ENCODE data around the gene UBR3.
A peak's percentile ranks its signal among the peaks of the same experiment; 100 is the strongest.
"Not testable (repeated sequence)": the region's sequence is repeated elsewhere in the genome, so short reads cannot be mapped to it uniquely, and the experiment has no call there.

The UBR3 gene

DNA sequence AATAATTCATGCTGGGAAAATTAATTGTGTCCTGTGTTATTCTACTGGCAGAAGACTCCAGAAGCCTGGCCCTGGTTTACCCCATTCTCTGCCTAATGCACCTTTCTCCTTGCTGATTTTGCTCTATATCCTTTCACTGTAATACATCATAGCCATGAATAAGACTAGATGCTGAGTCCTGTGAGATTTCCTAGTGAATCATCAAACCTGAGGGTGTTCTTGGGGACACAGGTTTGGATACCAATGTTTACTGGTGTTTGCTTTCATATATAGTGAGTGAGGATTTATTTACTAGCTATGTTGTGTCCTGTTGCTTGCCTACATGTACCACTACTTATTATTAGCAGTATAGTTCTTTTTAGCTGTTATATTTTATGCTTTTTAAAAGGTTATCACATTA is 9.0 kb upstream of the UBR3 start:
- TF ChIP-seq, protein P1, sequence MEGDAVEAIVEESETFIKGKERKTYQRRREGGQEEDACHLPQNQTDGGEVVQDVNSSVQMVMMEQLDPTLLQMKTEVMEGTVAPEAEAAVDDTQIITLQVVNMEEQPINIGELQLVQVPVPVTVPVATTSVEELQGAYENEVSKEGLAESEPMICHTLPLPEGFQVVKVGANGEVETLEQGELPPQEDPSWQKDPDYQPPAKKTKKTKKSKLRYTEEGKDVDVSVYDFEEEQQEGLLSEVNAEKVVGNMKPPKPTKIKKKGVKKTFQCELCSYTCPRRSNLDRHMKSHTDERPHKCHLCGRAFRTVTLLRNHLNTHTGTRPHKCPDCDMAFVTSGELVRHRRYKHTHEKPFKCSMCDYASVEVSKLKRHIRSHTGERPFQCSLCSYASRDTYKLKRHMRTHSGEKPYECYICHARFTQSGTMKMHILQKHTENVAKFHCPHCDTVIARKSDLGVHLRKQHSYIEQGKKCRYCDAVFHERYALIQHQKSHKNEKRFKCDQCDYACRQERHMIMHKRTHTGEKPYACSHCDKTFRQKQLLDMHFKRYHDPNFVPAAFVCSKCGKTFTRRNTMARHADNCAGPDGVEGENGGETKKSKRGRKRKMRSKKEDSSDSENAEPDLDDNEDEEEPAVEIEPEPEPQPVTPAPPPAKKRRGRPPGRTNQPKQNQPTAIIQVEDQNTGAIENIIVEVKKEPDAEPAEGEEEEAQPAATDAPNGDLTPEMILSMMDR (conservative IDR thresholded peaks at IDR 0.05): no peak
- no peak overlapping the region for H3K27ac ChIP-seq

DNA sequence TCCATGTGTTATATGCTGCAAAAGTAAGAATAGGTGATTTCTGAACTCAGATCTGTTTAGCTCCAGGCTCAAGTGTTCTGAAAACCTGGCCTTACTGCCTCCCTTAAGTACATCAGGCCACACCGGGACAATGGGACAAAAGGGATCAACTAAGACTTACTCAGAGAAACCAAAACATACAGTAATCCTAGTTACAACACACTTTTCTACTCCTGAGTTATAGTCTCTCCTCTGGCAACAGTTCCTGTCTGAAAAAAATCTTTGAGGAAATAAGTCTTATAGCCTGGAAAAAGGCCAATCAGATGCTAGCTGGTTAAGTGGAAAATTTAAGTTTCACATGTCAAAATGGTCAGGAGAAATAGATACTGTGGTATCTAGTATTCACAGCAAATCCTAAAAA is 8.1 kb upstream of the UBR3 start:
- TF ChIP-seq, protein P1 (conservative IDR thresholded peaks at IDR 0.05): no peak
- no peak overlapping the region for H3K27ac ChIP-seq

DNA sequence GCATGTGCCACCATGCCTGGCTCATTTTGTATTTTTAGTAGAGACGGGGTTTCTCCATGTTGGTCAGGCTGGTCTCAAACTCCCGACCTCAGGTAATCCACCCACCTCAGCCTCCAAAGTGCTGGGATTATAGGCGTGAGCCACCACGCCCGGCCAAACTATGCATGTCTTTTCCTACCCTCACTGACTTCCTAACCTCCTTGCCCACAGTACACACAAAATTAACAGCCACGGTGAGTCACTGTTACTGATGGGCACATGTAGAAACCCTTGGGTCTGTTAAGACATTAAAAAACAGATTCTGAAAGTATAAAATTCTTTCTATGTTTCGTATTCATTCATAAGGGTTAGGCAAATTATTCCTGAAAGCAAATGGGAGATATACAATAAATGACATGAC is 7.2 kb upstream of the UBR3 start:
- H3K27ac ChIP-seq: not testable (repeated sequence)

DNA sequence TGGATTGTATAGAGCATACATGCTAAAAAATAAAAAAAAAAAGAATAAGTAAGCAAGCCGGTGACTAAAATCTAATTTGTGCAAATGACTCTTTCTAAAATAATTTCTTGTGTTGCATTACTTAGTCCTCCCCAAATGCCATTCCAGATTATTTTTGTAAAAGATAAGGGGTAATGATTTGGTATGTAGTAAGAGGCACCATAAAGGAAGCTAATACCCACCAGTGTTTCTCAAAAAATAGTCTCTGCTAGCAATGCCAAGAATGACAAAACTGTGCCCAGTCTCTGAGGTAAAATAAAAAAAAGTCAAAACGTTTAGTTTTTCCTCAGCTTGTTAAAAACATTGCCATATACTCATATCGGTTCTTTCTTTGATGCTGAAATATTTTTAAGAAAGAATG is 5.2 kb upstream of the UBR3 start:
- TF ChIP-seq, protein P1 (conservative IDR thresholded peaks at IDR 0.05): no peak

DNA sequence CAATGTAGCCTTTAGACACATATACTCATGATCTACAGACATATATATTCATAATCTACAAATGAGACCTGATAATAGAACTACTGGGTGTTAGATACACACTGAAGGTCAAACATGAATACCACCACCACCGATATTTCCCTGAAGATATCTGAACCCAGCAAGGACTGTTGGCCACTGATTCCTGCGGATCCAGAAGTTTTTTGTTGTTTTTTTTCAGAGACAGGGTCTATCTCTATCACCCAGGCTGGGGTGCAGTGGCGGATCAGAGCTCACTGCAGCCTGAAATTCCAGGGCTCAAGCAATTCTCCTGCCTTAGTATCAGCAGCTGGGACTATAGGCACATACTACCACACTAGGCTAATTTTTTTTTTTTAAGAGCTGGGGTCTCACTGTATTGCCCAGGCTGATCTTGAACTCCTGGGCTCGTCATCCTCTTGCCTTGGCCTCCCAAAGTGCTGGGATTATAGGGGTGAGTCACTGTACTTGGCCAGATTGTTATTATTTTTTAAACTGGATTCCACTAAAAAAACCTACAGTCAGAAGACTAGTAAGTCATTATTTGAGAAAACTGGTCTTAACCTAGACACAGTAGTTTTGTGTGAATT is 4.4 kb upstream of the UBR3 start:
- TF ChIP-seq, protein P1 (conservative IDR thresholded peaks at IDR 0.05): no peak
- peak overlapping the region; percentile 85 for H3K27ac ChIP-seq

More for the DNA sequence above, 5.2 kb upstream of the UBR3 start:
- no peak overlapping the region for H3K27ac ChIP-seq

DNA sequence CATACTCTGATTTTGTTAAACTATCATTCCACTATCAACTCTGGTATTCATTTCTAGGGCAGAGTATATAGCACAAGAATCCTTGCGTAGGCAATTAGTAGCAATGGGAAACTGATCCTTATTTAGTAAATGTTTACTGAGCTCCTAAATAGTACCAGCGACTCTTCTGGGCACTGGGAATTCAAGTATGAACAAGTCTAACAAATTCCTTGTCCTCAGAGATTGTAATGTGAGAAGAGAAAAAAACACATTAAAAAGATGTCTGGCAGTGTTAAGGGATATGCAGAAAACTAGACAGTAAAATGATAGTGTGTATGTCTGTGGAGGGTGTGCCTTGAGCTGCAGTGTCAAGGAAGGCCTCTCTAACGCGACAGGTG is 3.3 kb upstream of the UBR3 start:
- peak overlapping the region; percentile 85 for H3K27ac ChIP-seq
- TF ChIP-seq, protein P1 (conservative IDR thresholded peaks at IDR 0.05): no peak

DNA sequence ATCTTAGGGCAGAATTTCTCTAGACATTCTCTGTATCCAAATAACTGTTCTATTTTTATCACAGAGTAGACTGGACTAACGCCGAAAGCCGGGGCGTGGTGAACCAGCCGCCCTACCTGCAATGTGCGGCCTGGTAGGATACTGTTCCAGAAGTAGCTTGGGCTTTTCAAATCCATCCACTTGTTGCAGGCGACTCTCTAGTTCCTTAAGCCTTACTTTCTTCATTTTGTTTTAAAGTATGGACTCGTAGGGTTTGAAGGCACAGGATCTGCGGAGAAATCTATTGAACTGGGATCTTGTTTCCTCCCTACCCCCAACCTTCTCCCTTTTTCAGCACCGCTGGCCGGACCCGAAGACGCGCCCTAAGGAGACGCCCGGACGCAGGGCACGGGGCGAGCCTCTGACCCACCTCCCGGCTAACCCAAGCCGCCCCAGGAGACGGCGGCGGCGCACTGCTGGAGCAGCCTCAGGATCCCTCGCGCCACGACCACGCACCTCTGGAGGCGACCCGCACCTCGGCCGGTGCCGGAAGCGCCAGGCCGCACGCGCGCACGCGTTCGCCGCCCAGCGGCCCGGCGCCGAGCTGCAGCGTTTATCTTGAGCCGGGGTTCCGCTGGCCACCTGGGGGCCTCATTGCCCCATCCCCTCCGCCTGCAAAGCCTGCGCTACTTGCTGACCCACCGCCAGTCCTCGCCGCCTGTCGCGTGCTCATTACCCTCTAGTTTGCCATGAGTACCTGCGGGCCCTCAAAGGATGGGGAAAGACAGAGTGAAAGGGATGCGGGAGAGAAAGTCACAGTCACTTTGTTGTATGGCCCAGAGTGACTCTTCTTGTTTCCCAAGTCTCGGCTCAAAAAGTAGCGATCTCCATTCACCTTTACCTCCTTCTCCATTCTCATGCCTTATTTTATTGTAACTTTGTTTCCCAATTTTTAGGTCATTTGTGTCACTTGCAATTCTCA is 2.6 kb upstream of the UBR3 start, which contains the start of gene METTL5:
Gene METTL5, minus strand, starts transcription at position 533 of the 961 bp plus-strand sequence. Its CDS starts 308 bp downstream, at position 225.
- TF ChIP-seq, protein P1 (conservative IDR thresholded peaks at IDR 0.05): peak; percentile 98
- H3K27ac ChIP-seq: peak within 1 kb of the TSS; percentile 85

Measured in VCaP (cell line).